Measurements from ENCODE around the gene MTMR3.

DNA sequence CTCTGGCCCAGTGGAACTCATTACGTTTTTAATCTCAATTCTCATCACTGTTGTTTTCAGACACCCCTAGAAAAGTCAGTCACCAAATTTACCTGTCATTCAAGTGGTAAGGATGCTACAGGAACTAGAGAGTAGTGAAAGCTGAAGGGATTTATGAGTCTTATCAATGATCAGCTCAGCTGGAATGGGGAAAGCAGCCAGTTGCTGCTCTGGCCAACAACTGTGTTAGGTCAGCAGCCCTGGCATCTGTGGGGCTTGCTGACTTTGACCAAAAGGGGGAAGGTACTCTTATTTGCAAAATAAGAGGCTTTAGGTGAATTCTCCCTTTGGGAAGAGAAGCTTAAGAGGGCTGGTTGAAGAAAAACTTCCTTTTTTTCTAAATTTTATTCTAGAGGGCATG is 121.1 kb downstream of the MTMR3 start:
- TF ChIP-seq GATA2 (IDR thresholded peaks at IDR 0.05; ENCODE audit: low read depth, low read length) (peak; percentile 77; the same call in 1 of the 2 replicates), GATA3 (IDR thresholded peaks at IDR 0.05; ENCODE audit: low read depth, low read length) (no peak)

Measured in SH-SY5Y (cell line).